ENCODE data around the gene KCNK3.

Gene KCNK3

GRCh38 chr2:26649322-26649721 lies 43.2 kb upstream of the KCNK3 start:
- Histone ChIP-seq H2AFZ (ENCODE audit: low read length) (no peak overlapping the region), H3K9me2 (replicated peaks; ENCODE audit: insufficient read depth, low read length) (no peaks in the 10 kb centered on the region), H3K27me3 (replicated peaks; ENCODE audit: insufficient read depth, low read length) (peaks cover 97% of the 10 kb centered on the region), H3K79me2 (ENCODE audit: low read length) (no peaks in the 10 kb centered on the region), H3K4me3 (ENCODE audit: low read length) (no peak overlapping the region), H3K4me2 (ENCODE audit: low read depth, low read length) (no peak overlapping the region), H3K9me3 (replicated peaks; ENCODE audit: insufficient read depth, low read length) (no peaks in the 10 kb centered on the region), H3F3A (ENCODE audit: insufficient read depth, low read length) (no peaks in the 10 kb centered on the region), H3K4me1 (ENCODE audit: low read length) (no peaks in the 10 kb centered on the region), H3K36me3 (replicated peaks; ENCODE audit: insufficient read depth, low read length) (no peaks in the 10 kb centered on the region), H3K27ac (ENCODE audit: low read length) (no peak overlapping the region), H3K9ac (ENCODE audit: low read length) (no peak overlapping the region), H4K20me1 (ENCODE audit: insufficient read depth, low read length) (no peaks in the 10 kb centered on the region)
- TF ChIP-seq EZH2 (optimal IDR thresholded peaks at IDR 0.05; ENCODE audit: low read depth, low read length), result no peak
- no peak for TF ChIP-seq EZH2phosphoT487 (IDR thresholded peaks at IDR 0.05; ENCODE audit: low read length)
- TF ChIP-seq CTCF (IDR thresholded peaks at IDR 0.05; ENCODE audit: low read length), result no peak
- no peak for DNase-seq

- no peaks in the 10 kb centered on the region for H3K9me3 ChIP-seq (replicated peaks; ENCODE audit: insufficient read depth, low read length)
- no peaks in the 10 kb centered on the region for H4K20me1 ChIP-seq (ENCODE audit: insufficient read depth, low read length)
- H3F3A ChIP-seq (ENCODE audit: insufficient read depth, low read length), result no peaks in the 10 kb centered on the region
- no peaks in the 10 kb centered on the region for H3K4me1 ChIP-seq (ENCODE audit: low read length)
- H3K27ac ChIP-seq (ENCODE audit: low read length), result no peak overlapping the region
- no peak for DNase-seq
- H2AFZ ChIP-seq (ENCODE audit: low read length), result no peak overlapping the region
- H3K9ac ChIP-seq (ENCODE audit: low read length), result no peak overlapping the region
- H3K36me3 ChIP-seq (replicated peaks; ENCODE audit: insufficient read depth, low read length), result no peaks in the 10 kb centered on the region
- no peaks in the 10 kb centered on the region for H3K9me2 ChIP-seq (replicated peaks; ENCODE audit: insufficient read depth, low read length)
- H3K79me2 ChIP-seq (ENCODE audit: low read length), result no peaks in the 10 kb centered on the region
- H3K4me2 ChIP-seq (ENCODE audit: low read depth, low read length), result no peak overlapping the region
- H3K4me3 ChIP-seq (ENCODE audit: low read length), result no peak overlapping the region
- H3K27me3 ChIP-seq (replicated peaks; ENCODE audit: insufficient read depth, low read length), result peaks cover 93% of the 10 kb centered on the region
- TF ChIP-seq EZH2 (optimal IDR thresholded peaks at IDR 0.05; ENCODE audit: low read depth, low read length), result no peak
- no peak for TF ChIP-seq EZH2phosphoT487 (IDR thresholded peaks at IDR 0.05; ENCODE audit: low read length)
- no peak for TF ChIP-seq CTCF (IDR thresholded peaks at IDR 0.05; ENCODE audit: low read length)
Measured at GRCh38 chr2:26649992-26650712, 42.4 kb upstream of the KCNK3 start.

GRCh38 chr2:26650713-26651469 lies 41.6 kb upstream of the KCNK3 start:
- no peak overlapping the region for H3K4me2 ChIP-seq (ENCODE audit: low read depth, low read length)

More at GRCh38 chr2:26650713-26651469, 41.6 kb upstream of the KCNK3 start:
- Histone ChIP-seq H3K36me3 (replicated peaks; ENCODE audit: insufficient read depth, low read length) (no peaks in the 10 kb centered on the region), H3K79me2 (ENCODE audit: low read length) (no peaks in the 10 kb centered on the region), H4K20me1 (ENCODE audit: insufficient read depth, low read length) (no peaks in the 10 kb centered on the region), H3K4me3 (ENCODE audit: low read length) (no peak overlapping the region), H3K4me1 (ENCODE audit: low read length) (no peaks in the 10 kb centered on the region), H2AFZ (ENCODE audit: low read length) (no peak overlapping the region), H3K27me3 (replicated peaks; ENCODE audit: insufficient read depth, low read length) (peaks cover 86% of the 10 kb centered on the region), H3K9me2 (replicated peaks; ENCODE audit: insufficient read depth, low read length) (no peaks in the 10 kb centered on the region), H3K9me3 (replicated peaks; ENCODE audit: insufficient read depth, low read length) (no peaks in the 10 kb centered on the region), H3K27ac (ENCODE audit: low read length) (no peak overlapping the region), H3K9ac (ENCODE audit: low read length) (no peak overlapping the region), H3F3A (ENCODE audit: insufficient read depth, low read length) (no peaks in the 10 kb centered on the region)
- no peak for TF ChIP-seq EZH2 (optimal IDR thresholded peaks at IDR 0.05; ENCODE audit: low read depth, low read length)
- TF ChIP-seq EZH2phosphoT487 (IDR thresholded peaks at IDR 0.05; ENCODE audit: low read length), result no peak
- TF ChIP-seq CTCF (IDR thresholded peaks at IDR 0.05; ENCODE audit: low read length), result no peak
- no peak for DNase-seq
